Brain microvascular endothelial cell (primary cell): ENCODE data around the gene AASDH.

Experiments used
- DNase-seq: peaks from one replicate; pipeline ENCODE4 v3.0.0-alpha.2; 2020
- H3K27ac ChIP-seq: fragments of 250-450 bp; sonication (Bioruptor Pico); 2 replicates; pipeline ENCODE4 v1.5.1; 2020; ENCODE audit warnings: mild to moderate bottlenecking, moderate library complexity
- H3K27me3 ChIP-seq: fragments of 250-450 bp; sonication (Bioruptor Pico); replicated peaks from 2 replicates; pipeline ENCODE4 v1.5.1; 2020; ENCODE audit warnings: mild to moderate bottlenecking
- H3K36me3 ChIP-seq: fragments of 250-450 bp; sonication (Bioruptor Pico); replicated peaks from 2 replicates; pipeline ENCODE4 v1.5.1; 2020; ENCODE audit warnings: mild to moderate bottlenecking
- H3K4me3 ChIP-seq: 2 replicates; pipeline ENCODE4 v1.5.1; 2011; ENCODE audit warnings: low read depth, mild to moderate bottlenecking, control low read depth, low read length, moderate library complexity
- in situ Hi-C: cut with HindIII; loops from 2 replicates; pipeline ENCODE4 v1.10.0; 2017; ENCODE audit warnings: low sequenced_read_pairs, low pct_ligation_motif_present
- TF ChIP-seq, protein P1 (sequence below): IDR thresholded peaks from 2 replicates; pipeline ENCODE4 v1.5.1; 2011; ENCODE audit warnings: low read depth, mild to moderate bottlenecking, moderate library complexity, low read length, control low read depth, inconsistent platforms; ENCODE audit errors: missing control alignments

Gene AASDH

DNA sequence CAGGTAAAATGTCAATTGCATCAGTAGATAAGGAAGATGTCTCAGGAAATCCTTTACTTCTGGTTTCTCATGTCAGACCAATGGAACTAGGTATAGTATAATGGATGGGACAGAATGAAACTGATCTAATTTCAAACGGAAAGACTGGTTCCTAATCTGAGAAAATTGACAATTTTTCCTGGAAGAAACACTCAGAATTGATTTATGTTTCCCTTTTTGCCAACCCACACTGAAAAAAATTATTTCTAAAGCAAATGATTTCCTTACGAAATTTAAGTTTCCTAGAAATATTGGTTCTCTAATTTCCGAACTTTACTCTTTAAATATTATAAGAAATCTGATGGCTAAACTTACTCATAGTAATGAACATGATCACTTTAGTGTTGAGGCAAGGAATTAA, 29.1 kb upstream of the AASDH start:
- Histone ChIP-seq H3K27me3 (no peaks in the 10 kb centered on the region), H3K27ac (no peak overlapping the region), H3K4me3 (no peak overlapping the region), H3K36me3 (no peaks in the 10 kb centered on the region)
- DNase-seq, result no peak
- in situ Hi-C loops, result no loop called here
- TF ChIP-seq, protein P1, sequence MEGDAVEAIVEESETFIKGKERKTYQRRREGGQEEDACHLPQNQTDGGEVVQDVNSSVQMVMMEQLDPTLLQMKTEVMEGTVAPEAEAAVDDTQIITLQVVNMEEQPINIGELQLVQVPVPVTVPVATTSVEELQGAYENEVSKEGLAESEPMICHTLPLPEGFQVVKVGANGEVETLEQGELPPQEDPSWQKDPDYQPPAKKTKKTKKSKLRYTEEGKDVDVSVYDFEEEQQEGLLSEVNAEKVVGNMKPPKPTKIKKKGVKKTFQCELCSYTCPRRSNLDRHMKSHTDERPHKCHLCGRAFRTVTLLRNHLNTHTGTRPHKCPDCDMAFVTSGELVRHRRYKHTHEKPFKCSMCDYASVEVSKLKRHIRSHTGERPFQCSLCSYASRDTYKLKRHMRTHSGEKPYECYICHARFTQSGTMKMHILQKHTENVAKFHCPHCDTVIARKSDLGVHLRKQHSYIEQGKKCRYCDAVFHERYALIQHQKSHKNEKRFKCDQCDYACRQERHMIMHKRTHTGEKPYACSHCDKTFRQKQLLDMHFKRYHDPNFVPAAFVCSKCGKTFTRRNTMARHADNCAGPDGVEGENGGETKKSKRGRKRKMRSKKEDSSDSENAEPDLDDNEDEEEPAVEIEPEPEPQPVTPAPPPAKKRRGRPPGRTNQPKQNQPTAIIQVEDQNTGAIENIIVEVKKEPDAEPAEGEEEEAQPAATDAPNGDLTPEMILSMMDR, result no peak

DNA sequence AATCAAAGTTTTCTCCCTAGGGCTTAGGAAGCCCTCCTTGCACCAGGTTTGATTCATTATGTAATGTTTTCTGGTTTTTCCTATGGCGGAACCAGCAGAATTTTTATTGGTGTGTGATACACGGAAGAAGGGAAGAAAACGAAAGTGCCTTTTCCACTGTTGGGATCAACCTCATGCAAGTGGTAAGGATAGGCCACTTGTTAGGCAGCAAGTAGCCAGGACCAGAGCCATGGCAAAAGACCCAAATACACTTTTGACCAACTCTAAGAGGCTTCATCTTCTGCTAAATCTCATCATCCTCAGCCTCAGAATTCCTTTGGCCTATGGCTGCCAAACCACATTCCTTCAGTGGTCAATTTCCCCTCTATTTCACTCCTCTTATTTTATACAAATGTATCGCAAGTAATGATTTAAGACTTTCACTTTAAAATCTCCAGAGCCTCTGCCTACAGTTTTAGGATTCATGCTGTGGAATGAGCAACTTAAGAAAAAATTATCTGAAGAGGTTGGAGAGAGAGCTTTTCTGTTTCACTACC, 26.9 kb upstream of the AASDH start:
- DNase-seq, result no peak
- H3K36me3 ChIP-seq, result no peaks in the 10 kb centered on the region
- in situ Hi-C loops, result no loop called here
- TF ChIP-seq, protein P1, result no peak
- no peaks in the 10 kb centered on the region for H3K27me3 ChIP-seq
- no peak overlapping the region for H3K27ac ChIP-seq
- H3K4me3 ChIP-seq, result no peak overlapping the region

DNA sequence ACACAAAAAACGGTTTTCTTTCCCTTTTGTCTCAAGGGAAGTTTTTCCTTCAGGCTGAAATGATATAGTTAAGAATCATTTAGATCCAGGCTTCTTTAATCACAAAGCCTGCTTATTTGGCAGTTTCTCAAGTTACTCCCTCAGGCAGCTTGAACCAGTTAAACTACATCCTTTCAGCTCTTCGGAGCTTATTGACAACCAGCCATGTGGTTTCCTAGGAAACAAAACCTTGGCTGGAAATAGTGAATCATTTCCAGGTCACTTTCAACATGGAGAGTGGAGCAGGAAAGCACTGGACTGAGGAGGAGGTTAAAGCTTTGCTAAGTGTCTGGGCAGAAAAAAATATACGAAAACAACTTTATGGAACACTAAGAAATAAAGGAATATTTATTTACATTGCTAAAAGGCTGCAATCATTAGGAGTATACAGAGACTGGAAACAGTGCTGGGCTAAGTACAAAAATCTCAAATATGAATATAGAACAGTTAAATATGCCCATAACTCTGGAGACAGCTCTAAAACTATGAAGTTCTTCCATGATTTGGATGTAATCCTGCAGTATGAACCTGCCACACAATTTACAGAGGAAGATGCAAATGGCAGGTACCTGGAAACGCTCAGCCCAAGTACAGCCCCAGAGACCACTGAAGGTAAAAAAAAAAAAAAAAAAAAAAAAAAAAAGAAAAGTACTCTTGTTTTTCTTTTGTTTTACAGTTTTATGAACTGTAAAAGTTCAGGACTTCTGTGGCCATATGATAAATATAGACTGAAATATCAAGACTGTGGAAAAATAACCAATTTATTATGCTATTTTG, 23.2 kb upstream of the AASDH start:
- TF ChIP-seq, protein P1, result no peak
- DNase-seq, result peak; percentile 97
- Histone ChIP-seq H3K36me3 (no peaks in the 10 kb centered on the region), H3K4me3 (peak overlapping the region; percentile 0), H3K27me3 (no peaks in the 10 kb centered on the region), H3K27ac (peak overlapping the region; percentile 86)
- in situ Hi-C loops, result no loop called here

DNA sequence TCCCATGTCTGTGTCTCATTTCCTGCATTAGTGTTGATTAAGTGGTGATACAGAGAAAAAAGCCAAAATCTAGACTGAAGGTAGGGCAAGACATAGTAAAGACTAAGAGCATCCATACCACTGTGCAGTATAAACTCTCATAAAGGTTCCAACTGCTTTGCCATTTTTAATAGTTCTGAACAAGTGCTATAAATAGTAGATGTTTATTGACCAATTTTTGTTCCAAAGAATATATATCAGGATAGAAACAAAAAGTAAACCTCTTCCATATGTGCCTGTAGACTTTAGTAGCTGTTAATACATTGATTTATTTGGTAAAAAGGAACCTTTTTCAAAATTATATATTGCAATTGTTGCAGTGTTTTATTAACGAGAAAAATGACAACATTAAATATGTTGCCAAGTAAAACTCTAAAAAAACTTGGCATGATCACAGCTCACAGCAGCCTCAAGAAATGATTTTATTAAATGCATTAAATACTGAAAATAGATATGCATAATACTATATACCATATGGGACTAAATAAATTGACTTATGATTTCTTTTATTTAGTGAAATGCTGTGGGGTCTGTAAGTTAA, 22.3 kb upstream of the AASDH start:
- TF ChIP-seq, protein P1, result no peak
- H3K27me3 ChIP-seq, result no peaks in the 10 kb centered on the region
- H3K4me3 ChIP-seq, result no peak overlapping the region
- peak overlapping the region; percentile 86 for H3K27ac ChIP-seq
- no peak for DNase-seq
- in situ Hi-C loops, result no loop called here
- H3K36me3 ChIP-seq, result no peaks in the 10 kb centered on the region

DNA sequence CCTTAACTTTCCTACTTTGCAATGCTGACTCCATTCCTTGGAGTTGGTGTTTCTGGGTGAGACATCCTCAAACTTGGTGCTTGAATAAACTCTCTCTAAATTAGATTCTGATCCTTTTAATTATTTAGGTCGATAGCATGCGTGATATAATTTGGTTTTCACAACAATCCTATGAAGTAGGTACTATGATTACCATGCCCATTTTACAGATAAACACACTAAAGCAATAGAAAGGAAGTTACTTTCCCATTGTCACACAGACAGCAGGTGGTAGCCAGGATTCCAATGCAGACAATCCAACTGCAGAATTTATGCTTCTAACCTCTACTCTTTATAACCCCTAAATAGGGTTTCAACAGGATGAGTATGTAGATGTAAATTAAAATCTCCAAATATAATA, 21.7 kb upstream of the AASDH start:
- H3K27me3 ChIP-seq, result no peaks in the 10 kb centered on the region
- TF ChIP-seq, protein P1, result no peak
- DNase-seq, result no peak
- H3K27ac ChIP-seq, result no peak overlapping the region
- in situ Hi-C loops, result no loop called here
- no peaks in the 10 kb centered on the region for H3K36me3 ChIP-seq
- no peak overlapping the region for H3K4me3 ChIP-seq
